Stimulated activated CD8-positive, alpha-beta memory T cell treated with anti-CD3 and anti-CD28 coated beads, Interleukin-12 subunit alpha, Interleukin-12 subunit beta, amount 100 ng/mL, for 1 hour (primary cell): ENCODE data around the gene SAPCD2.
"Not testable (repeated sequence)": the region's sequence is repeated elsewhere in the genome, so short reads cannot be mapped to it uniquely, and the experiment has no call there.

Experiments
- DNase-seq: peaks from one replicate; pipeline ENCODE4 v3.0.0-alpha.2; 2020; ENCODE audit warnings: low read depth

The SAPCD2 gene

GRCh38 chr9:137046088-137046787 lies 24.1 kb downstream of the SAPCD2 start, which contains the start of gene NPDC1:
NPDC1 (minus strand) TSS chr9:137046177; CDS start chr9:137045989, 188 bp downstream.
- peak; percentile 61 for DNase-seq

- DNase-seq, result no peak
Observed at GRCh38 chr9:137045294-137046087, 24.9 kb downstream of the SAPCD2 start.

- DNase-seq, result no peak
Observed at GRCh38 chr9:137044502-137045177, 25.7 kb downstream of the SAPCD2 start.

- no peak for DNase-seq
Observed at GRCh38 chr9:137044037-137044436, 26.3 kb downstream of the SAPCD2 start.

GRCh38 chr9:137042751-137043727 lies 27.3 kb downstream of the SAPCD2 start:
- DNase-seq, result no peak

GRCh38 chr9:137041124-137041523 lies 29.2 kb downstream of the SAPCD2 start:
- DNase-seq, result no peak

GRCh38 chr9:137040568-137040967 lies 29.8 kb downstream of the SAPCD2 start:
- DNase-seq, result no peak

- DNase-seq, result no peak
Observed at GRCh38 chr9:137039611-137040366, 30.6 kb downstream of the SAPCD2 start.

GRCh38 chr9:137038916-137039315 lies 31.4 kb downstream of the SAPCD2 start:
- DNase-seq, result no peak

- DNase-seq, result no peak
Observed at GRCh38 chr9:137037483-137037882, 32.9 kb downstream of the SAPCD2 start.

- DNase-seq, result no peak
Observed at GRCh38 chr9:137037035-137037434, 33.3 kb downstream of the SAPCD2 start.

- DNase-seq, result no peak
Observed at GRCh38 chr9:137035937-137036336, 34.4 kb downstream of the SAPCD2 start.

- DNase-seq, result no peak
Observed at GRCh38 chr9:137035507-137035834, 34.9 kb downstream of the SAPCD2 start.

GRCh38 chr9:137034709-137035506 lies 35.4 kb downstream of the SAPCD2 start:
- peak; percentile 77 for DNase-seq

GRCh38 chr9:137034039-137034708 lies 36.2 kb downstream of the SAPCD2 start:
- DNase-seq, result no peak

GRCh38 chr9:137033481-137033880 lies 36.9 kb downstream of the SAPCD2 start:
- DNase-seq, result not testable (repeated sequence)

GRCh38 chr9:137032858-137033257 lies 37.5 kb downstream of the SAPCD2 start:
- DNase-seq, result no peak

GRCh38 chr9:137031904-137032640 lies 38.3 kb downstream of the SAPCD2 start, which contains the start of gene FUT7:
FUT7 (minus strand) TSS chr9:137032088; CDS start chr9:137031991, 97 bp downstream.
- no peak for DNase-seq
